Rectal smooth muscle tissue (tissue), 1 donor: ENCODE measurements around the gene GIGYF2.

Experiments
- H3K27ac ChIP-seq: one replicate; pipeline ENCODE4 v1.7.0; 2013; ENCODE audit warnings: low read depth, low read length, inconsistent platforms
- H3K27me3 ChIP-seq: one replicate; pipeline ENCODE4 v1.7.0; 2013; ENCODE audit warnings: low read length; ENCODE audit not compliant: control insufficient read depth, insufficient read depth
- H3K36me3 ChIP-seq: one replicate; pipeline ENCODE4 v1.7.0; 2013; ENCODE audit warnings: low read length; ENCODE audit not compliant: control insufficient read depth, insufficient read depth
- H3K4me1 ChIP-seq: one replicate; pipeline ENCODE4 v1.7.0; 2013; ENCODE audit warnings: low read length; ENCODE audit not compliant: control insufficient read depth, insufficient read depth
- H3K4me3 ChIP-seq: one replicate; pipeline ENCODE4 v1.7.0; 2013; ENCODE audit warnings: low read length
- H3K9ac ChIP-seq: one replicate; pipeline ENCODE4 v1.7.0; 2013; ENCODE audit warnings: low read length

The GIGYF2 gene

DNA sequence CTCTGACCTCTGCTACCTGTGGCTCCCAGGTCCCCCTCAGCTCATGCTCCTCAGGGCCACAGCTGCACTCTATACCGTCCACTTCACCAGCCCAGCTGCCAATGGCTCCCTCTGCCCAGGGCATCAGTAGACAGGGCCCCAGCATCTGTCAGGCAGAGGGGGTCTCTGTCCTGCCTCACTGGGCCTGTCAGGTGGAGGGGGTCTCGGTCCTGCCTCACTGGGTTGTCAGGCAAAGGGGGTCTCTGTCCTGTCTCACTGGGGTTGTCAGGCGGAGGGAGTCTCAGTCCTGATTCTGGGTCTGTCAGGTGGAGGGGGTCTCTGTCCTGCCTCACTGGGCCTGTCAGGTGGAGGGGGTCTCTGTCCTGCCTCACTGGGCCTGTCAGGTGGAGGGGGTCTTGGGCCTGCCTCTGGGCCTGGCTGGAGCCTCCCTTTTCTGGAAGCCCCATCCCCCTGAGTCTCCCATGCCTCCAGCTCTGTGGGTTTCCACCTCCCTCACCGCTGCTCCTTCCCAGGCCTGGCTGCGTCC is 192.8 kb downstream of the GIGYF2 start:
- Histone ChIP-seq H3K4me1 (no peaks in the 10 kb centered on the region), H3K36me3 (peaks cover 3% of the 10 kb centered on the region), H3K9ac (no peak overlapping the region), H3K27me3 (no peaks in the 10 kb centered on the region), H3K27ac (no peak overlapping the region), H3K4me3 (no peak overlapping the region)

DNA sequence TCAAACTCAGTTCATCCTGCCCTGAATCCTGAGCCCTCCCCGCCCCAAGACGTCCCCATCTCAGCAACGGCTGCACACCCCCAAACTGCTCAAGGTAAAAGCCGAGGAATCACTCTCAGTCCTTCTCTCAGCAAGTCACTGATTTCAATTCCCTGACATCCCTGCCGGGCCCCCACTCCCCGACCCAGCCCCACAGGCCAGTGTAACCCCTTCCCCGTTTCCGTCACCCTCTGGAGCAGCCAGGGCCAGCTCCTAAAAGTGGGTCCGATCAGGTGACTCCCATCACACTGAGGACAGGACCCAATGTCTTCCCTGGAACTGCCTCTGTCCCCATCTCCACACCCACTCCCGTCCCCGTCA is 193.4 kb downstream of the GIGYF2 start:
- H3K4me1 ChIP-seq, result no peaks in the 10 kb centered on the region
- no peak overlapping the region for H3K27ac ChIP-seq
- H3K9ac ChIP-seq, result no peak overlapping the region
- H3K4me3 ChIP-seq, result no peak overlapping the region
- H3K36me3 ChIP-seq, result peaks cover 3% of the 10 kb centered on the region
- H3K27me3 ChIP-seq, result no peaks in the 10 kb centered on the region

DNA sequence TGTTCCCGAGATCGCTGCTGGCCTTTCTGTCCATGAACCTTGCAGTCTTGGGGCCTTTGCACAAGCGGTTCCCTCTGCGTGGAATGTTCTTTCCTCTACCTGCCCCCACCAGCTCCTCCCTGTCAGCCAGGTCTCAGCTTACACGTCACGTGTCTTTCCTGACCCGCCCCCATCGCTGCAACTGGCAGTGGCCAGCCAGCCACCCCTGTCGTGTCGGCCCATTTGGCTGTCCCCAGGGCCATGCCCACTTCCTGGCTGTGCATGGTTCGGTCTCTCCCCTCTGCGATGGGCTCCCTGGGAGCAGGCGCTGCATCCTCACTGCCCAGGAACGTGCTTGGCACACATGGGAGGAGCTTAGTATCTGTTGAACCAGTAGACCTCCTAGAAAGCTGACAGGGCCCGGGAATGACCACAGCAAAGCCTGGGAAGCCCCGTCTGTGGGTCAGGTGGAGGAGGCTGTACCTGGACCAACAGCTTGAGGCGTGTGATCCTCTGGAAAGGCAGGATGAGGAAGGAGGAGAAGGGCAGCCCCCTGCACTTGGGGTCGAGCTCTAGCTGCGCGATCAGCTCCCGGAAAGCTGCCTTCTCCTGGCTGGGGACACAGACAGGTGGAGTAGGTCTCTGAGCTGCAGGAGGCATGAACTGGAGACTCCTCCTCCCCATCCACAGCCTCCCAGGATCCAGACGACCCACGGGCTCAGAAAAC is 193.9 kb downstream of the GIGYF2 start:
- H3K27ac ChIP-seq, result no peak overlapping the region
- no peak overlapping the region for H3K9ac ChIP-seq

DNA sequence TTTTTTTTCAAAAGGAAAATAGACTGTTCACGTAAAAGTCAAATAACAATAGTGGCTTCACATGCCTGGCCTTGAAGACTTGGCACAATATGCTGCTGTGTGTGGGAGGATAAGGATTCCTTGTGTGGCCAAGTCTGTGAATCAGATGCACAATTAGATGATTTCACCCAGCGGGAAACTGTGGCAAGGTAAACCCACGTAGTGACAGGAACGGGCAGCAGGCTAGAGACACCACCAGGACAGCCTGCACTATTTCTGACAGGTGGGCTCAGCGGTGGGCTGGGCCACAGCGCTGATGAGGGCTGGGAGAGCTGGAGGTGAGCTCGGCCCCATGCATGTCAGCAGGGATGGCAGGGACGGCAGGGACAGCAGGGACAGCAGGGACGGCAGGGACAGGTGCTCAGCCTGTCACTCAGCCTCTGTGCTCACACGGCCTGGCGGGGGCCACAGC is 194.5 kb downstream of the GIGYF2 start:
- Histone ChIP-seq H3K27ac (no peak overlapping the region), H3K9ac (no peak overlapping the region)

More for the DNA sequence above, 193.9 kb downstream of the GIGYF2 start:
- Histone ChIP-seq H3K4me3 (no peak overlapping the region), H3K27me3 (no peaks in the 10 kb centered on the region), H3K36me3 (peaks cover 2% of the 10 kb centered on the region), H3K4me1 (no peaks in the 10 kb centered on the region)

DNA sequence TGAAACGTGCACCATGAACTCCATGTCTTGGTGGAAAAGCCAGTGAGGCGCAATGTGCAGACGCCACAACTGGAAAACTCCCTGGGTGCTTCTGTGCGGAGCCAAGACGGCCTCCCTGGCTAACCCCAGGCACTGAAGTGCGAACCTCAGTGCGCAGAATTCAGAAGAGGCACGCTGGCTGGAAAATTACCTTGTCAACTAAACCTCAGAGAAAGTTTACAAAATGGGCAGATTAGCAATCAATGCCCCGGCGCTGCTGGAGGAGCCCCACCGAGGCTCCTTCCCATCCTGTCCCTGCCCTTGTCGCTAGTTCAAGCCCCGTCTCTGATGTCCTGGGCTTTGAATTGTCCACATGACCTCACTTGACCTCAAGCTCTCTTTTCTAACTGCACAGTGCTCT is 195.1 kb downstream of the GIGYF2 start:
- Histone ChIP-seq H3K27me3 (no peaks in the 10 kb centered on the region), H3K9ac (no peak overlapping the region), H3K27ac (no peak overlapping the region), H3K36me3 (no peaks in the 10 kb centered on the region), H3K4me3 (no peak overlapping the region), H3K4me1 (no peaks in the 10 kb centered on the region)

More for the DNA sequence above, 194.5 kb downstream of the GIGYF2 start:
- Histone ChIP-seq H3K36me3 (no peaks in the 10 kb centered on the region), H3K4me3 (no peak overlapping the region), H3K27me3 (no peaks in the 10 kb centered on the region), H3K4me1 (no peaks in the 10 kb centered on the region)

DNA sequence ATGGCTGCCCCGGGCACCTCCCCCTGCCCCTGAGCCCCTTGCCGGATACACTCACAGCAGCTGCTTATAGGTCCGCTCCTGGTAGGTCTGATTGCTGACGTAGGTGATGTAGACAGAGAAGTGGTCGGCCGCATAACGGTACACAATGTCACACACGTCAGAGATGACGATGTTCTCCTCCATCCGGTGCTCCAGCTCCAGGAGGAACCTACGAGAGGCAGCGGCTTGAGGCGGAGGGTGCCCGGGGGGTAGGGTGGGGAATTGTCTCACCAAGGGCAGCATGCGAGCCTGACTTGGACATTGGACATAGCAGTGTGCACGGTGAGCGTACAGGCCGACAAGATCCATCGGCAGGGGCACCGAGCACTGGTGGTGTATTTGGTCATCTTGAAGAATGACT is 195.7 kb downstream of the GIGYF2 start:
- H3K36me3 ChIP-seq, result no peaks in the 10 kb centered on the region
- no peaks in the 10 kb centered on the region for H3K27me3 ChIP-seq
- no peak overlapping the region for H3K4me3 ChIP-seq
- H3K27ac ChIP-seq, result no peak overlapping the region
- no peaks in the 10 kb centered on the region for H3K4me1 ChIP-seq
- H3K9ac ChIP-seq, result no peak overlapping the region

DNA sequence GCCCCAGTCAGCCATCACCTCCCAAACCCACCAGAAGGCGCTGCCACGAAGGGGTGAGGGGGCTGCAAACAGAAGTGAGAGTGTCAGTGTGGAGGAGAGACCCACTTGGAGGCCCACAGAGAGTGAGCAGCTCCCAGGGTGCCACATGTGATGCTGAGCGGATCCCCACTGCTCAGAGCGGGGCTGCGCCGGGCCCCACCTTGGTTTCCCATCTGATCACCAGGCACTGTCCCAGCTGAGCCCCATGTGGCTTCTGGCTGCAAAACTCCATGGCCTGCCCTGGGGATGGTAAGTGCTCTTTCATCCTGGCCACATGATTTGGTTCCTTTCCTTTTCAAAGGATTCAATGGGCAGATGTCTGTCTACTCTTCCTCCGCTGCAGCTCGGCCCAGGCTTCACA is 196.7 kb downstream of the GIGYF2 start:
- Histone ChIP-seq H3K9ac (no peak overlapping the region), H3K4me3 (no peak overlapping the region), H3K36me3 (no peaks in the 10 kb centered on the region), H3K27me3 (no peaks in the 10 kb centered on the region), H3K4me1 (no peaks in the 10 kb centered on the region), H3K27ac (no peak overlapping the region)

DNA sequence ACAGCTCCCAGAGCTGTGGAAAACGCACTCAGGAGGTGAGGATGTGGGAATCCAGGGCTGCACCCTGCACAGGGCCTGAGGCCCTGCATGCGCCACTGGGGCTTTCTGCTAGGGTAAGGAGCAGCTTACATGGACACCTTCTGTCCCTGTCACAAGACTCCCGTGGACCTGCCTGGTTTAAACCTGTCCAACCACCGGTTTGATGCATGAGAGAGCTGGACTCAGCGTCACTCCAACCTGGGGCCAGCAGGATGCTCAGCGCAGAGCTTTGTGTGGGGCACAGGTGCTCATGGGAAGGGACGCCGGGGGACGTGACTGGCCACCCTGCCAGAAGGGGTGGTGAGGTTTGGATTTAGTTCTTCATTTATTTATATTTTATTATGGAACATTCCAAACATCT is 197.1 kb downstream of the GIGYF2 start:
- no peak overlapping the region for H3K4me3 ChIP-seq
- H3K27me3 ChIP-seq, result no peaks in the 10 kb centered on the region
- no peak overlapping the region for H3K27ac ChIP-seq
- H3K36me3 ChIP-seq, result no peaks in the 10 kb centered on the region
- H3K9ac ChIP-seq, result no peak overlapping the region
- H3K4me1 ChIP-seq, result no peaks in the 10 kb centered on the region

DNA sequence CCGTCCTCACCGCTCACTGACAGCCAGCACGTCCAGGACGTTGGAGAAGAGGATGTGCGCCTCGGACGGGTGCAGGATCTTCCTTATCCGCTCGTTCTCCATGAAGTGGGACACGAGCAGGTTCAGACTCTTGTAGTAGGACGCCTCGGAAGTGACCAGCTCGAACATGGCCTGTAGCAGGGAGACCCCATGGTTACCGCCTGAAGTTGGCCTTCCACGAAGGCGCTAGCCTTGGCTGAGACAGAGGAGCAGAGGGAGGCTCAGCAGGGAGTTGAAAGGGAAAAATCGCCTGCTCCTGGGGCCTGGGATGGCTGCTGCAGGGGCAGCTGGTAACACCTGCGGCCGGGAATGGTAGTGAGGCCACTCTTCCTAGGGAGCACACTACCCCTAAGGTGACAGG is 197.6 kb downstream of the GIGYF2 start:
- Histone ChIP-seq H3K36me3 (no peaks in the 10 kb centered on the region), H3K4me1 (no peaks in the 10 kb centered on the region), H3K4me3 (no peak overlapping the region), H3K9ac (no peak overlapping the region), H3K27ac (no peak overlapping the region), H3K27me3 (no peaks in the 10 kb centered on the region)

DNA sequence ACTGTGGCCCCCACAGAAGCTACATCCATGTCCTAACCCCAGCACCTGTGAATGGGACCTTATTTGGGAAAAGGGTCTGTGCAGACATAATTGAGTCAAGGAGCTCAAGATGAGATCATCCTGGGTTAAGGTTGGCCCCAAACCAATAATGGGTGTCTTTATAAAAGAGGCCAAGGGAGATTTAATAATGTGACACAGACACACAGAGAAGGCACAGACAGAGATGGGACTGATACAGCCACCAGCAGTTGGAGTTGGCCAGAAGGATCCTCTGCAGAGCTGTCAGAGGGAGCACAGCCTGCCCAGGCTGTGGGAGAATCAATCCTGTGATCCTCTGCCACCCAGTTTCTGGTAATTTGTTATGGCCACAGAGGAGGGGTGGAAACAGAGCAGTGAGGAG is 199.0 kb downstream of the GIGYF2 start:
- H3K27me3 ChIP-seq, result no peaks in the 10 kb centered on the region
- H3K36me3 ChIP-seq, result no peaks in the 10 kb centered on the region
- no peak overlapping the region for H3K9ac ChIP-seq
- H3K27ac ChIP-seq, result no peak overlapping the region
- no peaks in the 10 kb centered on the region for H3K4me1 ChIP-seq
- no peak overlapping the region for H3K4me3 ChIP-seq

DNA sequence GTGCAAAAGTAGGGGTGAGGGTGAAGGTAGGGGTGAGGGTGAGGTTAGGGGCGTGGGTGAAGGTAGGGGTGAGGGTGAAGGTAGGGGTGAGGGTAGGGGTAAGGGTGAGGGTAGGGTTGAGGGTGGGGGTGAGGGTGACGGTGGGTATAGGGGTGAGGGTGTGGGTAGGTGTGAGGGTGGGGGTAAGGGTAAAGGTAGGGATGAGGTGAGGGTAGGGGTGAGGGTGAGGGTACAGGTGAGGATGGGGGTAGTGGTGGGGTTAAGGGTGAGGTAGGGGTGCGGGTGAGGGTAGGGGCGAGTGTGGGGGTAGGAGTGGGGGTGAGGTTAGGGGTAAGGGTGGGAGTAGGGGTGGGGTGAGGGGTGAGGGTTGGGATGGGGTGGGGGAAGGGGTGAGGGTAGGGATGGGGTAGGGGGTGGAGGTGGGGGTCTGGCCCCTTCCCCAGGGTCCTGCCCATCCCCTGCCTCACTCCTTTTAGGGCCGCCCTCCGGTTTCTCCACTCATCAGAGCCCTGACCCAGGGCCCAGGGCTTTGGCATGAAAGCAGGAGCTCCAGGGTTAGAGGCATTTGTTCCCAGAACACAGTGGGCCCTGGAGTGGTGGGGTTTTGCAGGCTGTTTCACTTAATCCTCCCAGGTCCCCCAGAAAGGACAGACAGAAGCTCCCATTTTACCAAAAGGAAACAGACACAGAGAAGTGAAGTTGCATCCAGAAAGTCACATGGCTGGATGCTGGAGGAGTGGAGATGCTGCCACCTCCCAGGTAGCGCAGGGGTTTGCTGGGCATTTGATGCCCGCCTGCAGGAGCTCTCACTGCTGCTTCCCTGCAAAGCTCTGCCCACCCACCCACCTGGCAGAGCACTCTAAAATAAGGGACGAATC is 199.8 kb downstream of the GIGYF2 start:
- H3K4me3 ChIP-seq, result no peak overlapping the region
- H3K36me3 ChIP-seq, result no peaks in the 10 kb centered on the region
- H3K27me3 ChIP-seq, result peaks cover 6% of the 10 kb centered on the region
- H3K9ac ChIP-seq, result no peak overlapping the region
- H3K4me1 ChIP-seq, result no peaks in the 10 kb centered on the region
- no peak overlapping the region for H3K27ac ChIP-seq

DNA sequence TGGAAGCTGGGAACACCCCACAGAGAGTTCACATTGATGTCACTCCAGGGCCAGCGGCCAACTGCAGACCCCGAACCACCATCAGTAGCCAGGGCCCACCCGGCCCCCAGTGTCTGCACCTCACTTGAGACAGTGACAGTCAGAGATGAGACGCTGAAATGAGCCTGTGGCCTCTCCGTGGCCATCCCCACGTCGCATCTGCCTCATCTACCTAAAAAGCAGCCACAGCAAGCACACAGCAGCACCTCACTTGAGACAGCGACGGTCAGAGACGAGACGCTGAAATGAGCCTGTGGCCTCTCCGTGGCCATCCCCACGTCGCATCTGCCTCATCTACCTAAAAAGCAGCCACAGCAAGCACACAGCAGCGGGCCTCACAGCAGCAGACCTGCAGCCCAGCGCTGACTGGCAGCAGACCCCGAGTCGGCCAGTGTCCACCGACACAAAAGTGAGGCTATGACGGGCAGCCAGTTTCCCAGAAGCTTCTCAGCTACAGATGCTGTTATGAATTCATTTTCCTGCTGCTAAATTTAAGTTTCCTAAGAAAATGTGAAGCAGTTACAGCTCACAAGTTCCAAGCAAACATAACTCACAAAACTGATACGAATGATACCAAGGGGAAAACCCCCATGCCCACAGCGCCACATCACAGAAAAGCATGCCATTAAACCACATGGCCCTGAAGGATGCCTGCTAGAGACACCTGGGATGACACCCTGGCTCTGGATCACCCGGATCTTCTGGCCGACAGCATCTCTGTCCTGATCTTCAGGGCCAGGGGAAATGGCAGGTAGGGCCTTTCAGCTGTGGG is 200.7 kb downstream of the GIGYF2 start:
- no peak overlapping the region for H3K27ac ChIP-seq
- no peaks in the 10 kb centered on the region for H3K4me1 ChIP-seq
- no peak overlapping the region for H3K4me3 ChIP-seq
- H3K27me3 ChIP-seq, result peaks cover 6% of the 10 kb centered on the region
- H3K36me3 ChIP-seq, result no peaks in the 10 kb centered on the region
- H3K9ac ChIP-seq, result no peak overlapping the region
